ENCODE data around the gene PCDHGA1.

PCDHGA1 gene

GRCh38 chr5:141477815-141478214 is 147.5 kb downstream of the PCDHGA1 start:
- peak overlapping the region; percentile 58 for H3K4me3 ChIP-seq (replicated peaks; ENCODE audit: low read depth, low read length)
- TF ChIP-seq CTCF (IDR thresholded peaks at IDR 0.05; ENCODE audit: low read depth, low read length, missing control alignments): no peak
- no peak for DNase-seq (ENCODE audit: extremely low read depth, low read depth)

- DNase-seq (ENCODE audit: extremely low read depth, low read depth): no peak
- peak; percentile 29 for TF ChIP-seq CTCF (IDR thresholded peaks at IDR 0.05; ENCODE audit: low read depth, low read length, missing control alignments)
- H3K4me3 ChIP-seq (replicated peaks; ENCODE audit: low read depth, low read length): peak overlapping the region; percentile 58
Observed at GRCh38 chr5:141478321-141478945, 148.1 kb downstream of the PCDHGA1 start.

- DNase-seq (ENCODE audit: extremely low read depth, low read depth): no peak
- H3K4me3 ChIP-seq (replicated peaks; ENCODE audit: low read depth, low read length): peak overlapping the region; percentile 58
- no peak for TF ChIP-seq CTCF (IDR thresholded peaks at IDR 0.05; ENCODE audit: low read depth, low read length, missing control alignments)
Observed at GRCh38 chr5:141479776-141480175, 149.5 kb downstream of the PCDHGA1 start.

- no peak for TF ChIP-seq CTCF (IDR thresholded peaks at IDR 0.05; ENCODE audit: low read depth, low read length, missing control alignments)
- no peak overlapping the region for H3K4me3 ChIP-seq (replicated peaks; ENCODE audit: low read depth, low read length)
Observed at GRCh38 chr5:141483902-141484301, 153.6 kb downstream of the PCDHGA1 start.

GRCh38 chr5:141484310-141484640 is 154.0 kb downstream of the PCDHGA1 start:
- no peak for DNase-seq (ENCODE audit: extremely low read depth, low read depth)
- no peak overlapping the region for H3K4me3 ChIP-seq (replicated peaks; ENCODE audit: low read depth, low read length)
- TF ChIP-seq CTCF (IDR thresholded peaks at IDR 0.05; ENCODE audit: low read depth, low read length, missing control alignments): no peak

More at GRCh38 chr5:141483902-141484301, 153.6 kb downstream of the PCDHGA1 start:
- no peak for DNase-seq (ENCODE audit: extremely low read depth, low read depth)

- no peak for DNase-seq (ENCODE audit: extremely low read depth, low read depth)
- no peak for TF ChIP-seq CTCF (IDR thresholded peaks at IDR 0.05; ENCODE audit: low read depth, low read length, missing control alignments)
- H3K4me3 ChIP-seq (replicated peaks; ENCODE audit: low read depth, low read length): no peak within 1 kb of the TSS
Observed at GRCh38 chr5:141484641-141485311, 154.5 kb downstream of the PCDHGA1 start, which contains the start of gene PCDHGC4. Gene PCDHGC4, plus strand, starts transcription at chr5:141485030. Its CDS starts 144 bp downstream, at chr5:141485174.

Measured in HFF-Myc (cell line).